GM10847 (cell line): ENCODE measurements around the gene GDI1.

ENCODE experiments used
- POLR2A ChIP-seq: IDR thresholded peaks from 2 replicates; pipeline ENCODE4 v1.6.1; 2011; ENCODE audit not compliant: insufficient read length; ENCODE audit errors: extremely low read depth

Gene GDI1

GRCh38 chrX:154490414-154491083 is 53.6 kb downstream of the GDI1 start, which contains the start of gene SLC10A3:
TSS of gene SLC10A3 (minus strand) at chrX:154490629. CDS start at chrX:154488940, 1,689 bp downstream.
- peak; percentile 94 for TF ChIP-seq POLR2A
